GM20431 (cell line): ENCODE results near the gene CHL1.
"Not testable (repeated sequence)": the region's sequence is repeated elsewhere in the genome, so short reads cannot be mapped to it uniquely, and the experiment has no call there.

Experiments used
- in situ Hi-C: fragments of 300-500 bp; cut with MseI, MboI; formaldehyde crosslinking; loops from one replicate; pipeline ENCODE4 v1.15.0; 2020; ENCODE audit warnings: low sequenced_read_pairs; ENCODE audit not compliant: unreplicated experiment

CHL1 gene

DNA sequence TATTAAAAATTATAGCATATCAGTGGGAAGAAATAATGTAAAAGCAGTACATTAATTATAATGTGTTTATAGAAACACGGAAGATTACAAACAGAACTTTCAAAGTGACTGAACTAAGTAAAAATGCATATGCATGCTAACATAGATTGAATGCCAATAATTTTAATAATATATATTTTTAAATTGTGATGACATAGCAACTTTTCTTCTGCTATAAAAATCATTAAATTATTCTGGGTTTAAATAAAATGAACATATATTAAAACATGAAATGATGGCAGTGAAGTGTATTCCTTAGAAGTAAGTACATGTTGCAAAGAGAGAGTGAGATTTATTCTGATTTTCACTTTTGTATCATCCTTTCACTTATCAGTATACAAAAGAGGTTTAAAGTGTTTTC, 128.9 kb downstream of the CHL1 start:
- in situ Hi-C loops, result no loop called here

DNA sequence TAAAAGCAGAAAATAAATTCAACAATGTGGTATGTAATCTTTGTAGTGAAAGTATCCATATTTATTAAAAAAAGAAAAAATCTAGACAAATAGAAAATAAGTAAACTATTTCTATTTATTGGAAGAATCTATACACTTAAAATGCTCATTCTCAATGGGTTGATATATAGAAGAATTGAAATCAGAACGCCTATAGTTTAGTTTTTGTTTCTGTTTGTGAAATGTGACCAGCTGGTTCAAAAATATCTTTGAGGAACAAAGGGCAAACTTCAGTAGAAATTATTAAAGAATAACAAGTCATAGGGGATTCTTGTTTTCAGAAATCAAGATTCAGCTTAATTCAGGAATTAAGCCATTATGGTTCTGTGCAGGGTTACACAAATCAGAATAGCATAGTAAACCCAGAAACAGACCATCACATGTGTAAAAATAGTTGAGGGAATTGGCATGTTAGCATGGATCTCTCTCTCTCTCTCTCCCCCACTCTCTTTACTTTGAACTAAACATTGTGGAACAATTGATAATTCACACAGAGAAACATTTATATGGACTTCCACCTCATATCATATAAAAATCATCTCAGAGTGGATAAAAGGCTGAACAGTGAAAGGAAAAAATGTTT, 134.0 kb downstream of the CHL1 start:
- in situ Hi-C loops, result no loop called here

- in situ Hi-C loops, result no loop called here
Observed at GRCh38 chr3:331881-332280, 135.3 kb downstream of the CHL1 start.

- in situ Hi-C loops, result no loop called here
Observed at GRCh38 chr3:332701-333100, 136.1 kb downstream of the CHL1 start.

DNA sequence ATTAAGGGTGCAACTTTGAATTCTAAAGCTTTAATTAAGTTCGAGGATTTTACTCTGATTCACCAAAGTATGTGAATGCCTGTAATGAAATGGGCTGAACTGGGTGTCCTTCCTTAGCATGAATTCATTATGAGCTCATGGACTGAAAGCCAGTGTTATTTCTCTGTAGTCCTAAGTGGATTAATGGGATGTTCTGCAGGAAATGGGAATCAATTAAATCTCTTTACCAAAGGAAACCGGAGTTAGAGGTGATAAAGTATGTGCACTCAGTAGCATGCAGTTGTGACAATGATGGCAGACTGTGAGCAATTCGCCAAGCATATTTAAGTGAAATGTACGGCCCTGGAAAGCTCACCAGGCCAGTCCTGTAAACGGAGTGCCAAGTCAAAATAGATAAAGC, 138.7 kb downstream of the CHL1 start:
- in situ Hi-C loops, result no loop called here

- in situ Hi-C loops, result no loop called here
Observed at GRCh38 chr3:339351-339750, 142.8 kb downstream of the CHL1 start.

GRCh38 chr3:341998-342397, 145.4 kb downstream of the CHL1 start:
- in situ Hi-C loops, result no loop called here

DNA sequence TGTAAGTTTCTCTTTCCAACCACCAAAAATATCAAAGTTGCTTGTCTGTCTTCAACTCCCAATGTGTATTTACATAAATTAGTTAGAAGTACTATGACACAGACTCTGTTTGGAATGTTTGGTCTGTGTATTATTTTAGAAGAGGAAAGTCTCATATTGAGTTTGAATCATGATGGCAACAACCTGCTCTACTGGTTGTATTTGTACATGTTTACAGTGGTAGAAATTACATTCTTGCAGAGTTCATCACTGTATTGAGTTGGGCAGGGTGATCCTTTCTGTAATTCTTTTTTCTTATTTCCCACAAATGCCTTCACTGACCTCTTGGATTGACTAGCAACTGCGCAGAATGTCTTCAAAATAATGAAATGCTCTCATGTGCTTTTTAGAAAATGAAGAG, 149.6 kb downstream of the CHL1 start:
- in situ Hi-C loops, result no loop called here

DNA sequence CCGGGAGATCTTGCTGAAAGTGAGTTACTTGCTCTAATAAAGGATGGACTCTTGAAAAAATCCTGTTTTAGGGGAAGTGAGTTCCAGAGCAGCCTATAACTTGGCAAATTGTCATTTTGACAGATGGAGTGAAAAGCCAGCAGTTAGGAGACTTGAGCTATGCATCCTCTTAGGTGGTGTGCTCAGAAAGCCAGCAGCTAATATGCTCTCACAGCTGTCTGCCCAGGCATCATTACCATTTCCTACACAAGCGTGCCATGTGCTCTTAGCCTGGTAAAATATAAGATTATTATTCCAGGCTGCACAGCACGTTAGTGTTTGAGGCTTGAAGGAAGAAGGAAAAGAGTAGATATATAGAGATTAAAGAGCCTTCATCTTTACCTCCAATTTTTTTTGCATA, 151.0 kb downstream of the CHL1 start:
- in situ Hi-C loops, result no loop called here

GRCh38 chr3:350871-351371, 154.4 kb downstream of the CHL1 start:
- in situ Hi-C loops, result no loop called here

GRCh38 chr3:352599-352998, 156.0 kb downstream of the CHL1 start:
- in situ Hi-C loops, result no loop called here

GRCh38 chr3:353191-353739, 156.7 kb downstream of the CHL1 start:
- in situ Hi-C loops, result no loop called here

GRCh38 chr3:354432-354831, 157.9 kb downstream of the CHL1 start:
- in situ Hi-C loops, result no loop called here

DNA sequence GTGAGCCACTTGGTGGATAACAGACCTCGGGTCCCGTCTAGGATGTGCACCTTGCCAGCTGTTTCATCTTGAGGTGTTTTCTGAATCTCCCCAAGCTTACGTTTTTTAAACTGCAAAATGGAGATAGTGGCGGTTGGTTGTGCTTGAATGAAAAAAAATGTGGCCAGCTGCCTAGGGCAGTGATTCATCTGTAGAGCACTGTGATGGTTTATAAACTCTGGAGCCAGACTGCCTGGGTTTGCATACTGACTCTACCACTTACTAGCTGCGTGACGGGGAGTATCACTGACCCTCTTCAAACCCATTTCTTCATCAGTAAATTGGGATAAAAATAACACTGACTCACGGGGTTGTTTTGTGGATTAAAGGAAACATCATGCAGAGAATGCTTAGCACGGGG, 159.1 kb downstream of the CHL1 start:
- in situ Hi-C loops, result no loop called here

GRCh38 chr3:356952-357351, 160.4 kb downstream of the CHL1 start:
- in situ Hi-C loops, result no loop called here

DNA sequence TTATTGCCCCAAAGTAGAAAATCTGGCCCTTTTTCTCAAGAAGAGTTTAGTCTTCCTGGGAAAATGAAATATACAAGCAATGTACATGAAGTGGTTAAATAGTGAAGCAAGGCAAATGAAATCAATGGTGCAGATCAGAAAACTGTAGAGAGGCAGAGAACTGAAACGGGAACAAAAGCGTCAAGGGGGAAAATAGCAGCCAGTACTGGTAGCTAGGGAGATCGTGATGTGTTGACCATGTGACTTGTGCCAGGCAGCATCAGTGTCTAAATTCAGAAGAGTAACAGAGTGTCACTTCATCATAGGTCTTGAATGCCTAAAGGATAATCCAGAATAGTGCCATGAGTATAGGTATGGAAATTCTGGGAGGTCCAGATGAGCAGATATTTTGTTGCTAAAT, 163.1 kb downstream of the CHL1 start:
- in situ Hi-C loops, result no loop called here

- in situ Hi-C loops, result no loop called here
Observed at GRCh38 chr3:362681-363338, 166.2 kb downstream of the CHL1 start.

DNA sequence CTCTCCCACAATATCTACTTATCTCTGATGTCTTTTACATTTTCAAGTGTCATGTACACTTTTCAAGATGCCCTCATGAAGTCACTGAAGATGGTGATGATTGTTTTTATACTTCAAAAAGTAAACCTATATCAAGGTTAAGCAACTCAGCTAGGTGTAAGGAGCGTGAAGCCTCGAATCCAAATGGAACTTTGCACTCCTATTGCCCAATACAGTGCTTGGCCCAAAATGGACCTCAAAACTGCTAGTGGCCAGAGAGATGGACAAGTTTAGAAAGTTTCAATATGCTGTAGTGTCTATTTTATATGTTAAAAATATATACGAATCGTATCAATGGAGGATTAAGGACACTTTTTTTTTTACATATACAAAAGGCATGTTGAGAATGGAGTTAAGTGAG, 167.7 kb downstream of the CHL1 start:
- in situ Hi-C loops, result no loop called here

- in situ Hi-C loops, result no loop called here
Observed at GRCh38 chr3:365268-365667, 168.7 kb downstream of the CHL1 start.

GRCh38 chr3:366253-366652, 169.7 kb downstream of the CHL1 start:
- in situ Hi-C loops, result not testable (repeated sequence)

DNA sequence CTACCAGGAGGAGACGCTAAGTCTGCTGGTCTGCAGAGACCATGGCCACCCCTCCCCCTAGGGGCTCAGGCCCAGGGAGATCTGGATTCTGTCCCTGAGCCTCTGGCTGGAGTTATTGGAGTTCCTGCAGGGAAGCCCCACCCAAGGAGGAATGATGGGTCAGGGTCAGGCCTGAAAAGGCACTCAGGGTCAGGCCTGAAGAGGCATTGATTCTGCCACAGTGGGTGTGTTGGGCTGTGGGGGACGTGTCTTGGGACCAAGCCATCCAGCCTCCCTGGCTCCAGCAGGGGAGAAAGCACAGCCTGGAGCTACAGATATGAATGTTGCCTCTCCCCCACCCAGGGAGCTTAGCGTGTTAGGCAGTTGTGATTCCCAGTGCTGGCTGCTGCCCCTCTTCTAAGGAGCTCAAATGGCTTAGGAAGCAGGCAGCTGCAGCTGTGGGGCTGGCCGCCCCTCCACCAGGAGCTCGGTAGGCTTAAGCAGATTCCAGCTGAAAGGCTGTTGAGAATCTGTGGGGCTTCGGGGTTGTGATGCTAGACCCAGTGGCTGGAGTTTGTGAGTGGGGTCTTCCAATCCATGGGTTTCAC, 176.7 kb downstream of the CHL1 start:
- in situ Hi-C loops, result no loop called here
